HG02571 (cell line): Measurements from ENCODE around the gene PER2.
"Not testable (repeated sequence)": the region's sequence is repeated elsewhere in the genome, so short reads cannot be mapped to it uniquely, and the experiment has no call there.

ENCODE experiments used
- ATAC-seq: cut with Tn5 transposase; IDR thresholded peaks from one replicate; pipeline ENCODE4 v1.9.1; 2021; ENCODE audit warnings: mild to moderate bottlenecking, moderate library complexity; ENCODE audit not compliant: unreplicated experiment

Gene PER2

GRCh38 chr2:238289574-238289973 lies 1.2 kb upstream of the PER2 start:
- no peak for ATAC-seq

- peak; percentile 87 for ATAC-seq
Observed at GRCh38 chr2:238288650-238289573, 502 bp upstream of the PER2 start.

GRCh38 chr2:238286987-238287736 lies 1.2 kb downstream of the PER2 start:
- no peak for ATAC-seq

GRCh38 chr2:238286551-238286950 lies 1.9 kb downstream of the PER2 start:
- no peak for ATAC-seq

- no peak for ATAC-seq
Observed at GRCh38 chr2:238286095-238286494, 2.3 kb downstream of the PER2 start.

- ATAC-seq: no peak
Observed at GRCh38 chr2:238285653-238286082, 2.7 kb downstream of the PER2 start.

- no peak for ATAC-seq
Observed at GRCh38 chr2:238284802-238285515, 3.5 kb downstream of the PER2 start.

GRCh38 chr2:238282861-238283738 lies 5.3 kb downstream of the PER2 start:
- no peak for ATAC-seq

- ATAC-seq: no peak
Observed at GRCh38 chr2:238281826-238282480, 6.5 kb downstream of the PER2 start.

- ATAC-seq: no peak
Observed at GRCh38 chr2:238280083-238280825, 8.2 kb downstream of the PER2 start.

GRCh38 chr2:238279324-238279682 lies 9.1 kb downstream of the PER2 start:
- no peak for ATAC-seq

- no peak for ATAC-seq
Observed at GRCh38 chr2:238278626-238279323, 9.6 kb downstream of the PER2 start.

- ATAC-seq: no peak
Observed at GRCh38 chr2:238277695-238278094, 10.7 kb downstream of the PER2 start.

GRCh38 chr2:238274152-238274865 lies 14.1 kb downstream of the PER2 start:
- ATAC-seq: no peak

GRCh38 chr2:238273433-238273832 lies 15.0 kb downstream of the PER2 start:
- not testable (repeated sequence) for ATAC-seq

GRCh38 chr2:238272156-238272555 lies 16.3 kb downstream of the PER2 start:
- no peak for ATAC-seq

GRCh38 chr2:238271686-238272085 lies 16.7 kb downstream of the PER2 start:
- not testable (repeated sequence) for ATAC-seq

GRCh38 chr2:238271061-238271554 lies 17.3 kb downstream of the PER2 start:
- ATAC-seq: no peak
